GM18498 (cell line): ENCODE measurements around the gene DENND5A.
"Not testable (repeated sequence)": the region's sequence is repeated elsewhere in the genome, so short reads cannot be mapped to it uniquely, and the experiment has no call there.

ENCODE experiments used
- ATAC-seq: cut with Tn5 transposase; IDR thresholded peaks from one replicate; pipeline ENCODE4 v1.9.1; 2021; ENCODE audit warnings: mild to moderate bottlenecking, moderate library complexity; ENCODE audit not compliant: unreplicated experiment

The DENND5A gene

GRCh38 chr11:9179141-9179540 is 86.0 kb downstream of the DENND5A start:
- ATAC-seq = no peak

GRCh38 chr11:9178716-9179115 is 86.4 kb downstream of the DENND5A start:
- no peak for ATAC-seq

- ATAC-seq = no peak
These were observed 87.6 kb downstream of the DENND5A start for GRCh38 chr11:9177438-9178091.

DNA sequence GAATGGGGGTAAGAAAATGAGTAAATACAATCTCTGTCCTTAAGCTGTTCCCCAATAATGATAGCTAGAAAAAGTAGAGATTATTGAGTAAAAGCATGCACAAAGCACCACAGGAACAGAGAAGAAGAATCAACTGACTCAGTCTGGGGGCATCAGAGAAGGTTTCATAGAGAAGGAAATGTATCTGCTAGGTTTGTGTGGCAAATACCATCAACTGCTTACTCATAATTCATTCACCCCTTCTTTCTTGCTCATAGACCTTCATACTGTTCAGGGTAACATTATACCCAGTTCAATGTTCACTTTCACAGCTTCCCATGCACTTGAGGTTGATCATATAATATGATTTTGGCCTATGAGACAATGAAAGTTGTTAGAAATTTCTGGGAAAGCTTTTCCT is 88.6 kb downstream of the DENND5A start:
- no peak for ATAC-seq

DNA sequence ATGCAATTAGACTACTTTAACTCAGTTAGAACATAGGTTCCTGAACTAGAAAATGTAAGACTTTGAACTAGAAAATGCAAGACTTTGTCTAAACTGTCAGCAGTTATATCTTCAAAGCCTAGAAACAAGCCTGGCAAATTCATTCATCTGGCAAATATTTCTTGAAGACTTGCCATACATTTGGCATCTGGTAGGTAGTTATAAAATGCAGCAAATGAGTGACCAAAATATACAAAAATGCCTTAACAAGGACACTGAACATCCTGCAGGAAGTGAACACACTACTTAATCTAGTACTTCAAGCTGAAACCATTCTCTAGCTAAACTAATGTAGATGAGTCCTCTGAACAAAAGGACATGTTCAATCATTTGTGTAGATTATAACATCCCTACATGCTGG is 89.0 kb downstream of the DENND5A start:
- no peak for ATAC-seq

DNA sequence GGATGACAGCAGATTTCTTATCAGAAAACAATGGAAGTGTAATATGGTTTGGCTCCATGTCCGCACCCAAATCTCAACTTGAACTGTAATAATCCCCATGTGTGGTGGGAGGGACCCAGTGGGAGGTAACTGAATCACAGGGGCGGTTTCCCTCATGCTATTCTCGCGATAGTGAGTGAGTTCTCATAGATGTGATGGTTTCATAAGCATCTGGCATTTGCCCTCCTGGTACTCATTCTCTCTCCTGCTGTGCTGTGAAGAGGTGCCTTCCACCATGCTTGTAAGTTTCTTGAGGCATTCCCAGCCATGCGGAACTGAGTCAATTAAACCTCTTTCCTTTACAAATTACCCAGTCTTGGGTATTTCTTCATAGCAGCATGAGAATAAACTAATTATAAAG is 92.8 kb downstream of the DENND5A start:
- no peak for ATAC-seq

GRCh38 chr11:9170450-9170849 is 94.7 kb downstream of the DENND5A start:
- ATAC-seq = no peak

GRCh38 chr11:9169595-9170295 is 95.4 kb downstream of the DENND5A start:
- no peak for ATAC-seq

GRCh38 chr11:9161991-9162390 is 103.2 kb downstream of the DENND5A start:
- ATAC-seq = not testable (repeated sequence)

GRCh38 chr11:9160166-9160565 is 105.0 kb downstream of the DENND5A start:
- no peak for ATAC-seq

DNA sequence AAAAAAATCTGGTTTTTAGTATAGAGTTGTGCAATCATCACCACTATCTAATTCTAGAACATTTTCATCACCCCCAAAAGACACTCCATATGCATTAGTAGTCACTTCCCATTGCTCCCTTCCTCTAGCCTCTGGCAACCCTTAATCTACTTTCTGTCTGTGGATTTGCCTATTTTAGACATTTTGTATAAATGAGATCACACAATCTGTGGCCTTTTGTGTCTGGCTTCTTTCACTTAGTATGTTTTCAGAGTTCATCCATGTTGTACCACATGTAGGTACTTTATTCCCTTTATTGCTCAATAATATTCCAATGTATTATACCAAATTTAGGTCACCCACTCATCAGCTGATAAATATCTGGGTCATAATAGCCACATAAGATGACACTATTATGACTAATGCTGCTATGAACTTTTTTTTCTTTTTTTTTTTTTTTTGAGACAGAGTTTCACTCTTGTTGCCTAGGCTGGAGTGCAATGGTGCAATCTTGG is 106.2 kb downstream of the DENND5A start:
- no peak for ATAC-seq

GRCh38 chr11:9155930-9156329 is 109.2 kb downstream of the DENND5A start:
- ATAC-seq = no peak

DNA sequence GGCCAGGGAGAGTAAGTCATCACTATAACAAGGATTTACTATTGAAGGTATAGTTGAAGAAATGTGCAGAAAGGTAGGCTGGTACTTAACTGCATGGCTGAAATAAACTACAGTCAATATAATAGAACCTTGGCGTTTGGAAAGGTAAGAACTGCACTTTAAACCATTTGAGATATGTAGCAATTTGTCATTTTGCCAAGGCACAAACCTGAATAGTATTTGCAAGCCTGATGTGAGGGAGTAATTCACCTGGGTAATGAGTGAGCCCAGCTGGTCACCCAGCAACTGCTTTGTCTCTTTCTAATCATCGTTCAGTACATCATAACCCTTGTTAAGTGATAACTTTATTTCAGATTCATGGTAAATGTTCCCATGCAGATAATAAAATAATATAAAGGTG is 111.5 kb downstream of the DENND5A start:
- ATAC-seq = no peak

DNA sequence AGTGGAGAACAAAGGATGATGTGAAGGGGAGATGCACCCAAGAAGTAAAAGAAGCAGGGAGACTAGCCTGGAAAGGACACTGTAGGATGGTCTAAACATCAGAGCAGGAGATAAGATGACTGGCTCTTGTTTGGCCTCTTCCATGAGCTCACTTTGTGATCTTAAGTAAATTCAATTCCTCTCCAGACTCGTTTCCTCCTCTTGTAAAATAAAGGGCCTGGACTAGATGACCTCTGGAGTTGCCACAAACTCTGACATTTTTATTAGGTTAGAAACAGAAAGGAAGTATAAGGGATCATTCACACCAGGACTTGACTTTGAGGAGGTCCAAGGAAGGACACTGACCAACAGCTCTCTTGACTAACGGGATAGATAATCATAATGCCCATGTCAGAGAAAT is 113.5 kb downstream of the DENND5A start:
- no peak for ATAC-seq

DNA sequence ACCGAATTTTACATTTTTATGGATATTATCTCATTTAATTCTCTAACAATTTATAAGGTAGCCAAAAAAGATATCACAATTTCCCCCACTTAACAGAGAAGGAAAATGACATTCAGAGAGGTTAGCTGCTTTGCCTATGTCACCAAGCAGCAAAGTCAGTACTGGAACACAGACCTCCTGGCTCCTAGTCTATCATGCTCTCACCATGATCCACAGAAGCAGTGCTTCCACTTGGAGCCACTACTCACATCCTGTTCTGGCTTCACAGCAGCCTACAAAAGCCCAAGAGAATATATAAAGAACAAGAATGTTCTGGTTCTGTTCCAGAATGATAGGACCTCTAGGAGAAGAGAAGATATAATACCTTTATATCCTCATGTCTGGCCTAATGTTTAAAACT is 114.2 kb downstream of the DENND5A start:
- no peak for ATAC-seq

DNA sequence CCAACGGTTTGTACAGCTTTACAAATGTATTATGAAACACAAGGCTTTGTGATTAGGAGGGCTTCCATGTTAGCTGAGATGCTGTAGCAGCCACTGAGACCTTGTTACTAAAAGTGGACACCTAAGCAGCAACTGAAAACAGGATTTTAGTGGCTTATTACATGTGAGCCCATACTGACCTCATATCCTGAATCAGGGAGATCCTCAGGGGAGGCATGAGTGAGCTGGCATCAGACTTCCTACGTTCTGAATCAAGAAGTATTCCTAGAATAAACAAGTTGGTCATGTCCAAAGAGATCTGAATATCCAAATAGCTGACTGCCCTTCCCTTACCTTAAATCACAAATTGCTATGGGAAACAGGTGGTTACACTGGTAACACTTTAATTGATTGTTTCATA is 114.6 kb downstream of the DENND5A start:
- no peak for ATAC-seq

DNA sequence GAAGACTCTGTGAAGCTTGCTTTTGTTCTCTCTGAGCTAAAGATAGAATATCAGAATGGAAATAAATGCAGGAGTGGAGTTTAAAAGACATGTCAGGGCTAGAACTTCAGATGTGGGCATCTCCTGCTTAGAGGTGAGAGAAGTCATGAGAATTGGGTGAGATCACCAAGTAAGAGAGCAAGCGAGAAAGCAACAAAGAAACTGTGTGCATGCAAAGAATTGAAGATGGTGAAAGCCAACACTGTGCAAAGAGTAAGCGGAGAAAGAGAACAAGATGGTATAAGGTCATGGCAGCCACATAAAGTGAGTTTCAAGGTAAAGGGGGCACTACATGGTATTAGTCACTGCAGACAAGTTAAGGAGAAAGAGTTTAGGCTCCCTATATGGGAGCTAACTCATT is 116.4 kb downstream of the DENND5A start:
- no peak for ATAC-seq

GRCh38 chr11:9148035-9148434 is 117.1 kb downstream of the DENND5A start:
- no peak for ATAC-seq

GRCh38 chr11:9146477-9146876 is 118.7 kb downstream of the DENND5A start:
- no peak for ATAC-seq

DNA sequence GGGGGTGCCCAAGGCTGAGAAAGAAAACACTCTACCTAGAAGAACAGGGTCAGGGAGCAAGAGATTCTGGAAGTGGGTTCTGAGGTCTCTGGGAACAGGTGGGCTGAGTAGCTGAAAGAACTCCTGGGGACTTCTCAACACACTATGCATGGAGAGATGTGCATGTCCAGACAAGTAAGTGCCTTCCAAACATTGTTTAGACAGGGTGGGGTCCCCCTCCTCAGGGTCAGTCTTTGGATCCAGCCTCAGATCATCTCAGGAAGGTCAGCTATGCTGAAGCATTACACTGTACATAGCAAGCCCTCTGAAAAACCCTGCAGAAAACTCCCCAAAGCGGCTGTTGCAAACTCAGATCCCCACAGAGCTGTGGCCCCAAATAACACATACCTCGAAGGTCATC is 119.9 kb downstream of the DENND5A start:
- ATAC-seq = no peak

GRCh38 chr11:9144828-9145227 is 120.3 kb downstream of the DENND5A start:
- no peak for ATAC-seq

DNA sequence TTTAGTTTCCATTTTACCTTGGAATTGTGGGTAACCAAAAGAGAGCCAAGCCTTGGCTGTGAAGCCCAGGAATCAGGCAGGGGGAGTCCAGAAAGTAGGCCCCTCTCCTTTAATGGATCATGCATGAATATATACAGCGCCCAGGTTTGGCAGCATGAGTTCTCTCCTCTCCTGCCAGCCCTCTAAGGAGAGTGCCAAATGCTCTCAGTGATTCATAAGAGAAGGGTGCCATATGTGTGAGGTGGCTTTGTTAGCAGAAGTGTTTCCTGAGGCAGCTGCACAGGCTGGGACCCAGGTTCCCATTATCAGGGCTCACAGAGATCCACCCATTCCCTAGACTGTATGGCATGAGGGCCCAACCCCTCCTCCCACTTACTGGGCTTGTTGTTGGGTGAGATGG is 121.4 kb downstream of the DENND5A start:
- ATAC-seq = no peak

DNA sequence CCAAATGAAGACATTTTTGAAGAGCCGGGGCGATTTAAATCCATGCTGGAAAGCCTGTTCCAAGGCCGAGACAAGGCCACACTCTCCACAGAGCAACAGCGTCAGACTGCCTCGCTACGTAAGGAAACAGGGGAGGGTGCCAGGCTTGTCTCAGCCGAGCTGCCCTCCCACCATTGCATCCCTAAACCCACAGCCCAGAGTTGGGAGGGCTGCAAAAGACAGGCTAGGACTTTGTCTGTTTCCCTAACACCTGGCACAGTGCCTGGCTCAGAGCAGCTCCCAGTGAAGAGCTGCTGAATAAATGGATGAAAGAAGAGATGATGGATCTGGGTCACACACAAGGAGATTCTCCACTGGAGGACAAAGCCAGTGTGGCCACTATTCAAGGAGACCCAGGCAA is 122.4 kb downstream of the DENND5A start:
- no peak for ATAC-seq
